HepG2 (cell line): Measurements from ENCODE around the gene VWA5B1. TPM values are rescaled to one million over a fixed set of nuclear protein-coding genes. Genes with fewer than 3 reads are reported as not detected.

Experiments
- ATAC-seq: fragments of 200-7000 bp; cut with Tn5 transposase; 3 replicates; pipeline ENCODE4 v1.9.1; 2020; ENCODE audit warnings: mild to moderate bottlenecking, moderate library complexity
- BruUV-seq: library from RNA; stranded (reverse); fragments of 400-500 nt; replicated peaks from 2 replicates; lab custom pipeline; 2021; lab: Mats Ljungman, UMichigan
- CTCF ChIA-PET: fragments of 300-600 bp; formaldehyde crosslinking; extraction: SDS; loops from one replicate; lab custom pipeline; 2021; ENCODE audit warnings: low total read pairs, inconsistent platforms, low intra/inter-chr PET ratio; lab: Yijun Ruan, JAX
- POLR2A ChIA-PET: fragments of 350-600 bp; sonication (Branson Sonifier 250); formaldehyde crosslinking; loops from one replicate; lab custom pipeline; 2020; ENCODE audit warnings: antibody characterized with exemption, inconsistent platforms; lab: Yijun Ruan, JAX
- DNase-seq: peaks from one replicate; pipeline ENCODE4 v3.0.0-alpha.2; 2015; ENCODE audit warnings: low spot score
- FAIRE-seq: peaks from 3 replicates; lab custom pipeline; 2011; peaks lifted over from hg19 to GRCh38; lab: Jason Lieb, UNC
- H2AFZ ChIP-seq: one replicate; pipeline ENCODE4 v1.6.1; 2011; ENCODE audit warnings: low read length, inconsistent platforms
- H3K27ac ChIP-seq: fragments of 300-600 bp; 3 replicates; pipeline ENCODE4 v1.8.0; 2011; ENCODE audit warnings: mixed run types, mild to moderate bottlenecking, mixed read lengths, low read length, inconsistent platforms; ENCODE audit not compliant: insufficient read depth; ENCODE audit errors: extremely low read length
- H3K27me3 ChIP-seq, 2 experiments: fragments of 200-600 bp in 1 of 2; 2 replicates in 1 of 2; 3 replicates in 1 of 2; pipeline versions ENCODE4 v1.6.0 to v1.8.0; 2011; ENCODE audit warnings: low read length in 2 of 2, mild to moderate bottlenecking in 2 of 2, moderate library complexity in 2 of 2, inconsistent platforms in 1 of 2; ENCODE audit not compliant: insufficient read depth in 2 of 2, control insufficient read depth in 1 of 2
- H3K36me3 ChIP-seq, 2 experiments: fragments of 200-600 bp in 1 of 2; replicated peaks in 1 of 2; 2 replicates in 1 of 2; 3 replicates in 1 of 2; pipeline versions ENCODE4 v1.5.1 to v1.8.0; 2011; ENCODE audit warnings: low read length in 2 of 2, inconsistent platforms in 1 of 2; ENCODE audit not compliant: insufficient read depth in 2 of 2, control insufficient read depth in 1 of 2
- H3K4me1 ChIP-seq: 2 replicates; pipeline ENCODE4 v1.5.1; 2012; ENCODE audit warnings: low read length, inconsistent platforms; ENCODE audit not compliant: insufficient read depth
- H3K4me2 ChIP-seq: 2 replicates; pipeline ENCODE4 v1.6.0; 2011; ENCODE audit warnings: low read depth, low read length, inconsistent platforms
- H3K4me3 ChIP-seq, 3 experiments: fragments of 200-600 bp in 1 of 3; sonication (generic), shearing (Covaris generic) in 1 of 3; replicated peaks in 1 of 3; 2 replicates each; pipeline ENCODE4 v1.5.1; 2011 to 2016; ENCODE audit warnings: low read length in 3 of 3, inconsistent platforms in 2 of 3, low read depth in 2 of 3, mild to moderate bottlenecking in 2 of 3, control low read depth in 1 of 3, mixed read lengths in 1 of 3; ENCODE audit not compliant: insufficient read depth in 1 of 3
- H3K79me2 ChIP-seq: one replicate; pipeline ENCODE4 v1.6.1; 2011; ENCODE audit warnings: low read length, inconsistent platforms; ENCODE audit not compliant: insufficient read depth
- H3K9ac ChIP-seq: 2 replicates; pipeline ENCODE4 v1.6.0; 2011; ENCODE audit warnings: mild to moderate bottlenecking, low read depth, low read length, inconsistent platforms; ENCODE audit not compliant: insufficient read depth
- H3K9me3 ChIP-seq: 2 replicates; pipeline ENCODE4 v1.5.1; 2012; ENCODE audit warnings: mild to moderate bottlenecking, low read length
- H4K20me1 ChIP-seq: 2 replicates; pipeline ENCODE4 v1.6.0; 2011; ENCODE audit warnings: inconsistent platforms, mild to moderate bottlenecking, low read length, moderate library complexity; ENCODE audit not compliant: insufficient read depth
- FOXJ3 ChIP-seq: sonication (generic); formaldehyde crosslinking; IDR thresholded peaks from 2 replicates; pipeline ENCODE4 v1.4.0; 2020; ENCODE audit warnings: missing genetic modification reagents, mild to moderate bottlenecking, borderline replicate concordance
- KLF13 ChIP-seq: sonication (generic); formaldehyde crosslinking; IDR thresholded peaks from 2 replicates; pipeline ENCODE4 v1.4.0; 2020; ENCODE audit warnings: mild to moderate bottlenecking, missing genetic modification reagents
- SIX1 ChIP-seq: sonication (generic); formaldehyde crosslinking; IDR thresholded peaks from 2 replicates; pipeline ENCODE4 v1.4.0; 2020; ENCODE audit warnings: missing genetic modification reagents, borderline replicate concordance
- TBX2 ChIP-seq: sonication (generic); formaldehyde crosslinking; IDR thresholded peaks from 2 replicates; pipeline ENCODE4 v1.5.0; 2020; ENCODE audit warnings: missing genetic modification reagents, mild to moderate bottlenecking, borderline replicate concordance
- THYN1 ChIP-seq: sonication (generic); formaldehyde crosslinking; IDR thresholded peaks from 2 replicates; pipeline ENCODE4 v1.8.1; 2023; ENCODE audit warnings: low read depth, mild to moderate bottlenecking, moderate library complexity, missing genetic modification reagents, borderline replicate concordance
- ZNF768 ChIP-seq: sonication (generic); formaldehyde crosslinking; IDR thresholded peaks from 2 replicates; pipeline ENCODE4 v1.4.0; 2020; ENCODE audit warnings: missing genetic modification reagents
- ZNF776 ChIP-seq: sonication (generic); formaldehyde crosslinking; IDR thresholded peaks from 2 replicates; pipeline ENCODE4 v1.4.0; 2020; ENCODE audit warnings: mild to moderate bottlenecking, missing genetic modification reagents
- WGBS: methylation state at CpG from one replicate; pipeline ENCODE4 v1.1.6; 2017; ENCODE audit warnings: low lambda C conversion rate; 5-methylcytosine and 5-hydroxymethylcytosine counted together
- in situ Hi-C: cut with HindIII; loops from 2 replicates; pipeline ENCODE4 v1.10.0; 2017; ENCODE audit warnings: low pct_unique_long_range_greater_than_20kb; ENCODE audit not compliant: extremely low pct_ligation_motif_present
- intact Hi-C: fragments of 100-400 bp; cut with micrococcal nuclease; formaldehyde crosslinking; loops from one replicate; pipeline ENCODE4 v1.10.0; 2022; ENCODE audit not compliant: unreplicated experiment
- polyA plus RNA-seq, 8 experiments: library from polyadenylated mRNA; depleted of rRNA in 3 of 8; stranded (reverse) in 7 of 8; unstranded in 1 of 8; fragments of >200 nt; fragmentation: Illumina TruSeq in 4 of 8; extraction: Trizol in 4 of 8; gene quantifications; 2 replicates each; pipeline versions ENCODE4 v1.2.1 to v1.2.3, GENCODE V29; 2011 to 2016; ENCODE audit warnings: low read depth in 4 of 8, missing spikeins in 1 of 8, mixed read lengths in 1 of 8; ENCODE audit not compliant: insufficient read depth in 1 of 8
- total RNA-seq, 5 experiments: library from RNA; depleted of rRNA; stranded (reverse); fragments of >200 nt; fragmentation: Illumina TruSeq; extraction: Trizol; gene quantifications; 2 replicates each; pipeline ENCODE4 v1.2.3, GENCODE V29; 2016; ENCODE audit warnings: low read depth in 1 of 5
- TF ChIP-seq, protein P1 (sequence below): IDR thresholded peaks from 2 replicates; pipeline ENCODE4 v1.6.1; 2016; ENCODE audit warnings: mild to moderate bottlenecking
- TF ChIP-seq, protein P2 (sequence below): sonication (generic); formaldehyde crosslinking; IDR thresholded peaks from 2 replicates; pipeline ENCODE4 v1.5.1; 2020; ENCODE audit warnings: mild to moderate bottlenecking, missing genetic modification reagents, moderate library complexity
- TF ChIP-seq, protein P3 (sequence below): sonication (generic); formaldehyde crosslinking; IDR thresholded peaks from 2 replicates; pipeline ENCODE4 v1.8.0; 2022; ENCODE audit warnings: missing genetic modification reagents, mild to moderate bottlenecking, moderate library complexity, borderline replicate concordance
- TF ChIP-seq, protein P4 (sequence below): sonication (generic); formaldehyde crosslinking; conservative IDR thresholded peaks from 2 replicates; pipeline ENCODE4 v1.8.0; 2022; ENCODE audit warnings: mild to moderate bottlenecking, moderate library complexity, missing genetic modification reagents

VWA5B1 gene
- total and polyA plus RNA-seq, 2 of the 13 experiments (the other 11 are each of a cell fraction or from before 2014, with no cell fraction given), result not detected

DNA sequence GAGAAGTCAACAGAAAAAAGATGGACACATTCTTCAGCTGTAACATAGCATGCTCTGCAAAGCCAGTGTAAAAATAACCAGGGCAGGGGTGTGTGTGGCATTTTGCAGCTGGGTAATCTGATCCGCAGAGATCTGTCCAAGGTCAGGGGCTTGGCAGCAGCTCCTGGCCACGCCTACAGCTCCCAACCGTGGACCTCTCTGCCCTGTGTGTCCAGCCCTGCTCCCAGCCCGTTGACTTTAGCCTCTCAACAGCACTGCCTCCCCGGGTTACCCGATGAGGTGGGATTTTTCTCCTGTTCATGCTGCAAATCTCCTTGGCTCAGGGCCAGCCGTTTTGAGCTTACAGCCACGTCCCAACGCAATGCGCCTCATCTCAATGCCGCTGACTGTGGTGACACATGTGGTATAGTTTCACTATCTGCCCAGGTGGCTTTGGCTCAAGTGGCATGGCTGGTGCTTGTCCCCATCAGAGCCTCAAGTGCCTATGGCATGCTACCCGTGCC is 68.1 kb downstream of the VWA5B1 start (continued):
- TF ChIP-seq, protein P1, sequence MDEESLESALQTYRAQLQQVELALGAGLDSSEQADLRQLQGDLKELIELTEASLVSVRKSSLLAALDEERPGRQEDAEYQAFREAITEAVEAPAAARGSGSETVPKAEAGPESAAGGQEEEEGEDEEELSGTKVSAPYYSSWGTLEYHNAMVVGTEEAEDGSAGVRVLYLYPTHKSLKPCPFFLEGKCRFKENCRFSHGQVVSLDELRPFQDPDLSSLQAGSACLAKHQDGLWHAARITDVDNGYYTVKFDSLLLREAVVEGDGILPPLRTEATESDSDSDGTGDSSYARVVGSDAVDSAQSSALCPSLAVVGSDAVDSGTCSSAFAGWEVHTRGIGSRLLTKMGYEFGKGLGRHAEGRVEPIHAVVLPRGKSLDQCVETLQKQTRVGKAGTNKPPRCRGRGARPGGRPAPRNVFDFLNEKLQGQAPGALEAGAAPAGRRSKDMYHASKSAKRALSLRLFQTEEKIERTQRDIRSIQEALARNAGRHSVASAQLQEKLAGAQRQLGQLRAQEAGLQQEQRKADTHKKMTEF (CRISPR knock-in tag), result peak; percentile 19; the same call in 1 of the 2 replicates
- TF ChIP-seq SIX1 (CRISPR knock-in tag), result peak; percentile 97
- TF ChIP-seq KLF13 (CRISPR knock-in tag), result no peak
- TF ChIP-seq TBX2 (CRISPR knock-in tag), result no peak

GRCh38 chr1:20359451-20360330 is 69.0 kb downstream of the VWA5B1 start:
- no peak overlapping the region for H3K9ac ChIP-seq
- no peak overlapping the region for H2AFZ ChIP-seq
- H3K79me2 ChIP-seq, result no peaks in the 10 kb centered on the region
- H3K27me3 ChIP-seq, result peaks cover under 1 to 50% of the 10 kb centered on the region in 2 experiments; a peak in 4 of 5 replicates
- H3K4me1 ChIP-seq, result peaks cover 16% of the 10 kb centered on the region
- H3K9me3 ChIP-seq, result no peaks in the 10 kb centered on the region
- intact Hi-C loops, result loop anchor here (5.0 kb wide), 1 partner anchor 133 kb away; no protein-coding TSS in a partner anchor
- FAIRE-seq (no peak), ATAC-seq (no peak), DNase-seq (no peak)
- WGBS, result 17% methylated on average over 10 of the region's 15 CpGs
- TF ChIP-seq, protein P2, sequence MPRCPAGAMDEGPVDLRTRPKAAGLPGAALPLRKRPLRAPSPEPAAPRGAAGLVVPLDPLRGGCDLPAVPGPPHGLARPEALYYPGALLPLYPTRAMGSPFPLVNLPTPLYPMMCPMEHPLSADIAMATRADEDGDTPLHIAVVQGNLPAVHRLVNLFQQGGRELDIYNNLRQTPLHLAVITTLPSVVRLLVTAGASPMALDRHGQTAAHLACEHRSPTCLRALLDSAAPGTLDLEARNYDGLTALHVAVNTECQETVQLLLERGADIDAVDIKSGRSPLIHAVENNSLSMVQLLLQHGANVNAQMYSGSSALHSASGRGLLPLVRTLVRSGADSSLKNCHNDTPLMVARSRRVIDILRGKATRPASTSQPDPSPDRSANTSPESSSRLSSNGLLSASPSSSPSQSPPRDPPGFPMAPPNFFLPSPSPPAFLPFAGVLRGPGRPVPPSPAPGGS, result no peak
- TF ChIP-seq ZNF776 (CRISPR knock-in tag) (no peak), FOXJ3 (no peak), ZNF768 (CRISPR knock-in tag) (no peak), THYN1 (no peak)
- TF ChIP-seq, protein P3, sequence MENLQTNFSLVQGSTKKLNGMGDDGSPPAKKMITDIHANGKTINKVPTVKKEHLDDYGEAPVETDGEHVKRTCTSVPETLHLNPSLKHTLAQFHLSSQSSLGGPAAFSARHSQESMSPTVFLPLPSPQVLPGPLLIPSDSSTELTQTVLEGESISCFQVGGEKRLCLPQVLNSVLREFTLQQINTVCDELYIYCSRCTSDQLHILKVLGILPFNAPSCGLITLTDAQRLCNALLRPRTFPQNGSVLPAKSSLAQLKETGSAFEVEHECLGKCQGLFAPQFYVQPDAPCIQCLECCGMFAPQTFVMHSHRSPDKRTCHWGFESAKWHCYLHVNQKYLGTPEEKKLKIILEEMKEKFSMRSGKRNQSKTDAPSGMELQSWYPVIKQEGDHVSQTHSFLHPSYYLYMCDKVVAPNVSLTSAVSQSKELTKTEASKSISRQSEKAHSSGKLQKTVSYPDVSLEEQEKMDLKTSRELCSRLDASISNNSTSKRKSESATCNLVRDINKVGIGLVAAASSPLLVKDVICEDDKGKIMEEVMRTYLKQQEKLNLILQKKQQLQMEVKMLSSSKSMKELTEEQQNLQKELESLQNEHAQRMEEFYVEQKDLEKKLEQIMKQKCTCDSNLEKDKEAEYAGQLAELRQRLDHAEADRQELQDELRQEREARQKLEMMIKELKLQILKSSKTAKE (CRISPR knock-in tag), result no peak
- TF ChIP-seq, protein P4, sequence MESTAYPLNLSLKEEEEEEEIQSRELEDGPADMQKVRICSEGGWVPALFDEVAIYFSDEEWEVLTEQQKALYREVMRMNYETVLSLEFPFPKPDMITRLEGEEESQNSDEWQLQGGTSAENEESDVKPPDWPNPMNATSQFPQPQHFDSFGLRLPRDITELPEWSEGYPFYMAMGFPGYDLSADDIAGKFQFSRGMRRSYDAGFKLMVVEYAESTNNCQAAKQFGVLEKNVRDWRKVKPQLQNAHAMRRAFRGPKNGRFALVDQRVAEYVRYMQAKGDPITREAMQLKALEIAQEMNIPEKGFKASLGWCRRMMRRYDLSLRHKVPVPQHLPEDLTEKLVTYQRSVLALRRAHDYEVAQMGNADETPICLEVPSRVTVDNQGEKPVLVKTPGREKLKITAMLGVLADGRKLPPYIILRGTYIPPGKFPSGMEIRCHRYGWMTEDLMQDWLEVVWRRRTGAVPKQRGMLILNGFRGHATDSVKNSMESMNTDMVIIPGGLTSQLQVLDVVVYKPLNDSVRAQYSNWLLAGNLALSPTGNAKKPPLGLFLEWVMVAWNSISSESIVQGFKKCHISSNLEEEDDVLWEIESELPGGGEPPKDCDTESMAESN (CRISPR knock-in tag), result no peak
- H3K4me2 ChIP-seq, result peak overlapping the region; percentile 65; the same call in 1 of the 2 replicates
- no peaks in the 10 kb centered on the region for H3K36me3 ChIP-seq
- H3K4me3 ChIP-seq, result no peak overlapping the region
- BruUV-seq, result no TSS peak
- ChIA-PET CTCF (no interaction called here), POLR2A (no interaction called here)
- H4K20me1 ChIP-seq, result no peaks in the 10 kb centered on the region
- in situ Hi-C loops, result loop anchor here (5.0 kb wide), 1 partner anchor 133 kb away; no protein-coding TSS in a partner anchor
- H3K27ac ChIP-seq, result no peak overlapping the region
